Fibroblast of lung (primary cell): ENCODE measurements around the gene DLG5.

ENCODE experiments used
- EZH2 ChIP-seq: IDR thresholded peaks from 2 replicates; pipeline ENCODE4 v1.5.1; 2012; ENCODE audit warnings: low read length, control low read depth, mild to moderate bottlenecking; ENCODE audit errors: missing control alignments
- TF ChIP-seq, protein P1 (sequence below), 2 donors: IDR thresholded peaks in 1 of 2; conservative IDR thresholded peaks in 1 of 2; 1 replicate in 1 of 2; 2 replicates in 1 of 2; pipeline ENCODE4 v1.5.1; 2011 to 2012; ENCODE audit warnings: low read length in 2 of 2, control low read depth in 1 of 2, inconsistent platforms in 1 of 2, low read depth in 1 of 2, mild to moderate bottlenecking in 1 of 2

DNA sequence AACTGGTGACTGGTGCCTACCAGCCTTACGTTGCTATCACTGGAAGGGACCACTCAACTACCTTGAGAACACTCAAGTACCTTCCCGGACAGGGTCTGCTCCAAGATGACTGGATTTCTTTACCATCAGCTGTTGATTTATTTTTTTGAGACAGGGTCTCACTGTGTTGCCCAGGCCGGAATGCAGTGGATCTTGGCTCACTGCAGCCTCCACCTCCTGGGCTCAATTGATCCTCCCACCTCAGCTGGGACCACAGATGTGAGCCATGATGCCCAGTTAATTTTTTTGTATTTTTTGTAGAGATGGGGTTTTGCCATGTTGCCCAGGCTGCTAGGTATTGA lies 45.2 kb upstream of the DLG5 start:
- TF ChIP-seq, protein P1, sequence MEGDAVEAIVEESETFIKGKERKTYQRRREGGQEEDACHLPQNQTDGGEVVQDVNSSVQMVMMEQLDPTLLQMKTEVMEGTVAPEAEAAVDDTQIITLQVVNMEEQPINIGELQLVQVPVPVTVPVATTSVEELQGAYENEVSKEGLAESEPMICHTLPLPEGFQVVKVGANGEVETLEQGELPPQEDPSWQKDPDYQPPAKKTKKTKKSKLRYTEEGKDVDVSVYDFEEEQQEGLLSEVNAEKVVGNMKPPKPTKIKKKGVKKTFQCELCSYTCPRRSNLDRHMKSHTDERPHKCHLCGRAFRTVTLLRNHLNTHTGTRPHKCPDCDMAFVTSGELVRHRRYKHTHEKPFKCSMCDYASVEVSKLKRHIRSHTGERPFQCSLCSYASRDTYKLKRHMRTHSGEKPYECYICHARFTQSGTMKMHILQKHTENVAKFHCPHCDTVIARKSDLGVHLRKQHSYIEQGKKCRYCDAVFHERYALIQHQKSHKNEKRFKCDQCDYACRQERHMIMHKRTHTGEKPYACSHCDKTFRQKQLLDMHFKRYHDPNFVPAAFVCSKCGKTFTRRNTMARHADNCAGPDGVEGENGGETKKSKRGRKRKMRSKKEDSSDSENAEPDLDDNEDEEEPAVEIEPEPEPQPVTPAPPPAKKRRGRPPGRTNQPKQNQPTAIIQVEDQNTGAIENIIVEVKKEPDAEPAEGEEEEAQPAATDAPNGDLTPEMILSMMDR (conservative IDR thresholded peaks at IDR 0.05 in 1 of 2, IDR thresholded peaks at IDR 0.05 in 1 of 2; ENCODE audit: low read depth in 1 of 2, low read length in 2 of 2) = no peak
- TF ChIP-seq EZH2 = no peak
